Measurements from ENCODE around the gene SEPTIN1. TPM values are rescaled to one million over a fixed set of nuclear protein-coding genes. Genes with fewer than 3 reads are reported as not detected.
"Not testable (repeated sequence)": the region's sequence is repeated elsewhere in the genome, so short reads cannot be mapped to it uniquely, and the experiment has no call there.

Gene SEPTIN1
- total and polyA plus RNA-seq, 9 donors, result 0.46 to 8.2 (median 3.3) TPM

GRCh38 chr16:30335598-30336474 is 46.5 kb downstream of the SEPTIN1 start:
- 32 to 40% (median 38%) methylated on average over 17 of the region's 17 CpGs for WGBS, 3 donors
- peak in 2 of 5 donors; percentile 54 to 63 for DNase-seq
- Histone ChIP-seq H3K4me3 (peak overlapping the region; percentile 76), H3K27ac (peak overlapping the region in 1 of 2 donors; percentile 95), H3K4me1 (ENCODE audit: insufficient read depth) (peaks cover 5% of the 10 kb centered on the region), H3K36me3 (no peaks in the 10 kb centered on the region), H3K9me3 (no peaks in the 10 kb centered on the region), H3K27me3 (no peaks in the 10 kb centered on the region)
- TF ChIP-seq POLR2A (IDR thresholded peaks at IDR 0.05) (no peak), CTCF (IDR thresholded peaks at IDR 0.05) (no peak), EP300 (IDR thresholded peaks at IDR 0.05) (no peak)
- intact Hi-C loops (cut with DNase I), result no loop called here

GRCh38 chr16:30335028-30335597 is 47.2 kb downstream of the SEPTIN1 start:
- intact Hi-C loops (cut with DNase I); H3K36me3 ChIP-seq: not testable (repeated sequence)

GRCh38 chr16:30334473-30334989 is 47.8 kb downstream of the SEPTIN1 start:
- H3K9me3 ChIP-seq; intact Hi-C loops (cut with DNase I); H3K27me3 ChIP-seq; H3K4me1 ChIP-seq (ENCODE audit: insufficient read depth); H3K36me3 ChIP-seq: not testable (repeated sequence)
- peak overlapping the region; percentile 76 for H3K4me3 ChIP-seq
- peak overlapping the region in 1 of 2 donors; percentile 95 for H3K27ac ChIP-seq
- peak; percentile 66 to 84 (median 71) for DNase-seq
- WGBS, 3 donors, result 0 to 1% (median 1%) methylated on average over 20 to 25 of the region's 33 CpGs

More at GRCh38 chr16:30335028-30335597, 47.2 kb downstream of the SEPTIN1 start:
- Histone ChIP-seq H3K27ac (peak overlapping the region; percentile 85 to 95), H3K4me3 (peak overlapping the region; percentile 76)
- not testable (repeated sequence) for H3K9me3 ChIP-seq; H3K4me1 ChIP-seq (ENCODE audit: insufficient read depth); H3K27me3 ChIP-seq
- 0 to 1% (median 1%) methylated on average over 34 to 70 of the region's 70 CpGs for WGBS, 3 donors
- TF ChIP-seq POLR2A (IDR thresholded peaks at IDR 0.05) (peak; percentile 72), CTCF (IDR thresholded peaks at IDR 0.05) (peak in 1 of 3 donors; percentile 27)
- DNase-seq, result peak; percentile 83 to 90 (median 87)

Small RNA genes within 50 kb of the gene (small RNA-seq; reads per million reads assigned to genes)
- 0.30 reads per million for gene RF00406

Other genes starting within 250 kb of the SEPTIN1 start
- gene CORO1A, start 199.0 kb downstream of the SEPTIN1 start, total RNA-seq, result 10 to 100 TPM in 4 of 7 donors, 1 to 10 TPM in 3; 6.7 to 33.3 (median 14.1) TPM
- gene CORO1A, start 199.0 kb downstream of the SEPTIN1 start, polyA plus RNA-seq, result 10 to 100 TPM in 1 of 2 donors, 1 to 10 TPM in 1; 1.6 to 12.2 TPM
- 100 to 1,000 TPM in 1 of 7 donors, 10 to 100 TPM in 6; 21.3 to 106 (median 40.1) TPM for gene BOLA2B, start 188.9 kb downstream of the SEPTIN1 start, total RNA-seq
- 10 to 100 TPM; 10.0 to 43.9 TPM for gene BOLA2B, start 188.9 kb downstream of the SEPTIN1 start, polyA plus RNA-seq
- 10 to 100 TPM in 6 of 7 donors, 1 to 10 TPM in 1; 9.3 to 60.9 (median 33.9) TPM for gene SLX1A, start 188.7 kb downstream of the SEPTIN1 start, total RNA-seq
- gene SLX1A, start 188.7 kb downstream of the SEPTIN1 start, polyA plus RNA-seq, result 10 to 100 TPM in 1 of 2 donors, 1 to 10 TPM in 1; 3.5 to 12.5 TPM
- 10 to 100 TPM in 4 of 7 donors, 1 to 10 TPM in 3; 4.1 to 12.5 (median 10.5) TPM for gene SULT1A3, start 183.3 kb downstream of the SEPTIN1 start, total RNA-seq
- 10 to 100 TPM in 1 of 2 donors, 1 to 10 TPM in 1; 9.9 to 10.0 TPM for gene SULT1A3, start 183.3 kb downstream of the SEPTIN1 start, polyA plus RNA-seq
- gene NPIPB13, start 134.1 kb downstream of the SEPTIN1 start, total RNA-seq, result 10 to 100 TPM in 3 of 7 donors, 1 to 10 TPM in 4; 1.3 to 23.7 (median 7.4) TPM
- 1 to 10 TPM; 3.2 to 4.5 TPM for gene NPIPB13, start 134.1 kb downstream of the SEPTIN1 start, polyA plus RNA-seq
- 10 to 100 TPM; 29.2 to 68.3 (median 64.7) TPM for gene CD2BP2, start 27.3 kb downstream of the SEPTIN1 start, total RNA-seq
- 10 to 100 TPM; 44.1 to 81.7 TPM for gene CD2BP2, start 27.3 kb downstream of the SEPTIN1 start, polyA plus RNA-seq
- gene TBC1D10B, start 12.1 kb downstream of the SEPTIN1 start, total RNA-seq, result 10 to 100 TPM; 18.4 to 46.9 (median 38.0) TPM
- 10 to 100 TPM; 24.7 to 29.7 TPM for gene TBC1D10B, start 12.1 kb downstream of the SEPTIN1 start, polyA plus RNA-seq
- 1 to 10 TPM in 2 of 7 donors, not detected in 5; 1.0 to 1.3 TPM for gene MYL11, start 7.8 kb downstream of the SEPTIN1 start, total RNA-seq
- 1 to 10 TPM in 1 of 2 donors, under 1 TPM in 1; 0.38 to 1.4 TPM for gene MYL11, start 7.8 kb downstream of the SEPTIN1 start, polyA plus RNA-seq
- gene ZNF48, start 12.9 kb upstream of the SEPTIN1 start, total RNA-seq, result 1 to 10 TPM; 6.2 to 9.8 (median 6.7) TPM
- gene ZNF48, start 12.9 kb upstream of the SEPTIN1 start, polyA plus RNA-seq, result 1 to 10 TPM; 2.7 to 4.8 TPM
- 10 to 100 TPM; 12.4 to 33.3 (median 18.7) TPM for gene ZNF771, start 25.0 kb upstream of the SEPTIN1 start, total RNA-seq
- 10 to 100 TPM in 1 of 2 donors, 1 to 10 TPM in 1; 4.1 to 12.8 TPM for gene ZNF771, start 25.0 kb upstream of the SEPTIN1 start, polyA plus RNA-seq
- gene DCTPP1, start 47.5 kb upstream of the SEPTIN1 start, total RNA-seq, result 10 to 100 TPM; 13.2 to 34.4 (median 22.9) TPM
- gene DCTPP1, start 47.5 kb upstream of the SEPTIN1 start, polyA plus RNA-seq, result 10 to 100 TPM; 16.3 to 20.3 TPM
- gene SEPHS2, start 63.3 kb upstream of the SEPTIN1 start, total RNA-seq, result 10 to 100 TPM; 13.1 to 38.9 (median 25.6) TPM
- 10 to 100 TPM; 19.3 to 37.1 TPM for gene SEPHS2, start 63.3 kb upstream of the SEPTIN1 start, polyA plus RNA-seq
- 1 to 10 TPM in 6 of 7 donors, under 1 TPM in 1; 0.95 to 2.9 (median 2.0) TPM for gene ITGAL, start 90.2 kb upstream of the SEPTIN1 start, total RNA-seq
- 10 to 100 TPM in 1 of 2 donors, under 1 TPM in 1; 0.90 to 13.1 TPM for gene ITGAL, start 90.2 kb upstream of the SEPTIN1 start, polyA plus RNA-seq
- gene ZNF768, start 144.0 kb upstream of the SEPTIN1 start, total RNA-seq, result 10 to 100 TPM; 20.5 to 43.2 (median 38.6) TPM
- gene ZNF768, start 144.0 kb upstream of the SEPTIN1 start, polyA plus RNA-seq, result 10 to 100 TPM; 12.4 to 40.6 TPM
- gene ZNF747, start 152.3 kb upstream of the SEPTIN1 start, total RNA-seq, result 10 to 100 TPM; 11.9 to 19.2 (median 12.9) TPM
- gene ZNF747, start 152.3 kb upstream of the SEPTIN1 start, polyA plus RNA-seq, result 10 to 100 TPM in 1 of 2 donors, 1 to 10 TPM in 1; 8.4 to 11.4 TPM
- gene ZNF764, start 175.8 kb upstream of the SEPTIN1 start, total RNA-seq, result 10 to 100 TPM in 5 of 7 donors, 1 to 10 TPM in 2; 6.8 to 14.5 (median 13.2) TPM
- 1 to 10 TPM; 4.3 to 9.6 TPM for gene ZNF764, start 175.8 kb upstream of the SEPTIN1 start, polyA plus RNA-seq
- gene ZNF688, start 189.2 kb upstream of the SEPTIN1 start, total RNA-seq, result 10 to 100 TPM; 10.4 to 31.2 (median 15.4) TPM
- 10 to 100 TPM; 10.3 to 16.1 TPM for gene ZNF688, start 189.2 kb upstream of the SEPTIN1 start, polyA plus RNA-seq
- gene ZNF785, start 203.1 kb upstream of the SEPTIN1 start, total RNA-seq, result 10 to 100 TPM in 5 of 7 donors, 1 to 10 TPM in 2; 7.0 to 29.4 (median 22.2) TPM
- gene ZNF785, start 203.1 kb upstream of the SEPTIN1 start, polyA plus RNA-seq, result 10 to 100 TPM; 11.7 to 14.8 TPM
- gene ZNF689, start 227.8 kb upstream of the SEPTIN1 start, total RNA-seq, result 10 to 100 TPM in 5 of 7 donors, 1 to 10 TPM in 2; 6.2 to 13.2 (median 11.6) TPM
- 1 to 10 TPM; 6.9 to 8.8 TPM for gene ZNF689, start 227.8 kb upstream of the SEPTIN1 start, polyA plus RNA-seq